IMR-90 (cell line): ENCODE measurements around the gene PARP1. TPM values are rescaled to one million over a fixed set of nuclear protein-coding genes. Genes with fewer than 3 reads are reported as not detected.

ENCODE experiments used
- ATAC-seq: fragments of 200-7000 bp; cut with Tn5 transposase; 2 replicates; pipeline ENCODE4 v1.9.1; 2020; ENCODE audit warnings: low read depth, mild to moderate bottlenecking, moderate library complexity
- BruUV-seq: library from RNA; stranded (reverse); fragments of 400-500 nt; replicated peaks from 2 replicates; lab custom pipeline; 2021; lab: Mats Ljungman, UMichigan
- CTCF ChIA-PET: fragments of 300-600 bp; formaldehyde crosslinking; extraction: SDS; loops from one replicate; lab custom pipeline; 2021; ENCODE audit warnings: antibody characterized with exemption; lab: Yijun Ruan, JAX
- POLR2A ChIA-PET: fragments of 300-600 bp; sonication (Branson Sonifier 250); formaldehyde crosslinking; loops from one replicate; lab custom pipeline; 2022; ENCODE audit warnings: antibody characterized with exemption; ENCODE audit not compliant: unreplicated experiment; lab: Charles Lee
- DNase-seq: peaks from one replicate; pipeline ENCODE4 v3.0.0; 2013
- H2AFZ ChIP-seq: replicated peaks from 2 replicates; pipeline ENCODE3; 2013; ENCODE audit warnings: low read length, mild to moderate bottlenecking; ENCODE audit not compliant: poor library complexity
- H2AK5ac ChIP-seq: 2 replicates; pipeline ENCODE4 v1.6.1; 2013; ENCODE audit warnings: low read depth, low read length, inconsistent platforms
- H2AK9ac ChIP-seq: replicated peaks from 2 replicates; pipeline ENCODE3; 2013; ENCODE audit warnings: mild to moderate bottlenecking, low read depth, low read length, moderate library complexity; ENCODE audit not compliant: poor library complexity
- H2BK120ac ChIP-seq: 2 replicates; pipeline ENCODE4 v1.6.1; 2013; ENCODE audit warnings: low read depth, low read length, inconsistent platforms
- H2BK15ac ChIP-seq: 3 replicates; pipeline ENCODE4 v1.6.1; 2013; ENCODE audit warnings: low read depth, low read length, inconsistent platforms
- H2BK20ac ChIP-seq: 2 replicates; pipeline ENCODE4 v1.6.1; 2013; ENCODE audit warnings: low read depth, mild to moderate bottlenecking, inconsistent platforms, low read length, moderate library complexity
- H2BK5ac ChIP-seq: 2 replicates; pipeline ENCODE4 v1.6.1; 2013; ENCODE audit warnings: mild to moderate bottlenecking, low read depth, low read length, inconsistent platforms; ENCODE audit not compliant: poor library complexity, severe bottlenecking
- H3K14ac ChIP-seq: replicated peaks from 2 replicates; pipeline ENCODE4 v1.6.1; 2013; ENCODE audit warnings: low read depth, low read length, inconsistent platforms
- H3K18ac ChIP-seq: 2 replicates; pipeline ENCODE4 v1.6.1; 2013; ENCODE audit warnings: low read depth, low read length, control low read depth
- H3K23ac ChIP-seq: 2 replicates; pipeline ENCODE4 v1.6.1; 2013; ENCODE audit warnings: low read depth, low read length, inconsistent platforms
- H3K27ac ChIP-seq: 2 replicates; pipeline ENCODE4 v1.5.1; 2013; ENCODE audit warnings: mild to moderate bottlenecking, control low read depth, low read length; ENCODE audit not compliant: insufficient read depth
- H3K27me3 ChIP-seq: 2 replicates; pipeline ENCODE4 v1.6.1; 2013; ENCODE audit warnings: low read length; ENCODE audit not compliant: control insufficient read depth, insufficient read depth
- H3K36me3 ChIP-seq: 2 replicates; pipeline ENCODE4 v1.6.1; 2013; ENCODE audit warnings: low read length, mixed read lengths; ENCODE audit not compliant: control insufficient read depth, insufficient read depth
- H3K4ac ChIP-seq: 2 replicates; pipeline ENCODE4 v1.6.1; 2013; ENCODE audit warnings: low read depth, low read length, inconsistent platforms
- H3K4me1 ChIP-seq: 2 replicates; pipeline ENCODE4 v1.6.1; 2013; ENCODE audit warnings: low read length, mixed read lengths; ENCODE audit not compliant: control insufficient read depth, insufficient read depth
- H3K4me2 ChIP-seq: 2 replicates; pipeline ENCODE4 v1.6.1; 2013; ENCODE audit warnings: low read depth, mild to moderate bottlenecking, control low read depth, low read length, moderate library complexity
- H3K4me3 ChIP-seq: 2 replicates; pipeline ENCODE4 v1.5.1; 2013; ENCODE audit warnings: low read depth, mild to moderate bottlenecking, control low read depth, low read length, moderate library complexity; ENCODE audit not compliant: insufficient read depth
- H3K56ac ChIP-seq: 2 replicates; pipeline ENCODE4 v1.6.1; 2013; ENCODE audit warnings: low read length, inconsistent platforms; ENCODE audit not compliant: insufficient read depth; ENCODE audit errors: extremely low read depth
- H3K79me1 ChIP-seq, 2 experiments: 2 replicates each; pipeline ENCODE4 v1.6.1; 2013; ENCODE audit warnings: low read length in 2 of 2, inconsistent platforms in 1 of 2, low read depth in 1 of 2
- H3K9ac ChIP-seq: 2 replicates; pipeline ENCODE4 v1.6.1; 2013; ENCODE audit warnings: low read depth, low read length, control low read depth
- H3K9me1 ChIP-seq: 2 replicates; pipeline ENCODE4 v1.6.1; 2013; ENCODE audit warnings: low read length, inconsistent platforms; ENCODE audit not compliant: insufficient read depth
- H3K9me3 ChIP-seq: 2 replicates; pipeline ENCODE4 v1.6.1; 2013; ENCODE audit warnings: low read length; ENCODE audit not compliant: control insufficient read depth, insufficient read depth
- H4K20me1 ChIP-seq: 2 replicates; pipeline ENCODE4 v1.6.1; 2013; ENCODE audit warnings: low read length, inconsistent platforms; ENCODE audit not compliant: insufficient read depth
- H4K5ac ChIP-seq: 2 replicates; pipeline ENCODE4 v1.6.1; 2013; ENCODE audit warnings: mild to moderate bottlenecking, low read depth, low read length, control low read depth
- H4K8ac ChIP-seq, 2 experiments: 2 replicates each; pipeline ENCODE4 v1.6.1; 2013; ENCODE audit warnings: low read depth in 2 of 2, low read length in 2 of 2, control low read depth in 1 of 2, inconsistent platforms in 1 of 2
- H4K91ac ChIP-seq: 2 replicates; pipeline ENCODE4 v1.6.1; 2013; ENCODE audit warnings: low read depth, low read length, inconsistent platforms; ENCODE audit not compliant: insufficient read depth
- BHLHE40 ChIP-seq: fragments of 150-350 bp; IDR thresholded peaks from 2 replicates; pipeline ENCODE4 v1.6.1; 2016; ENCODE audit warnings: mild to moderate bottlenecking, low read depth, low read length
- CEBPB ChIP-seq: IDR thresholded peaks from 2 replicates; pipeline ENCODE4 v1.6.1; 2012; ENCODE audit warnings: low read depth, low read length, improper control_type of control experiment
- CHD1 ChIP-seq: IDR thresholded peaks from 2 replicates; pipeline ENCODE4 v1.6.1; 2012; ENCODE audit warnings: low read depth, low read length, improper control_type of control experiment
- MAFK ChIP-seq: IDR thresholded peaks from 2 replicates; pipeline ENCODE4 v1.6.1; 2012; ENCODE audit warnings: low read depth, low read length, improper control_type of control experiment
- MAZ ChIP-seq: IDR thresholded peaks from 2 replicates; pipeline ENCODE4 v1.6.1; 2012; ENCODE audit warnings: low read depth, mild to moderate bottlenecking, low read length, improper control_type of control experiment, moderate library complexity, borderline replicate concordance
- MXI1 ChIP-seq: IDR thresholded peaks from 2 replicates; pipeline ENCODE4 v1.6.1; 2012; ENCODE audit warnings: low read depth, mild to moderate bottlenecking, low read length, moderate library complexity, borderline replicate concordance
- NFE2L2 ChIP-seq: fragments of 150-350 bp; IDR thresholded peaks from 2 replicates; pipeline ENCODE4 v1.6.1; 2016; ENCODE audit warnings: low read depth, mild to moderate bottlenecking, low read length
- POLR2A ChIP-seq: IDR thresholded peaks from 2 replicates; pipeline ENCODE4 v1.6.1; 2012; ENCODE audit warnings: mild to moderate bottlenecking, low read depth, low read length
- RAD21 ChIP-seq: IDR thresholded peaks from 2 replicates; pipeline ENCODE4 v1.6.1; 2012; ENCODE audit warnings: low read length, improper control_type of control experiment
- RCOR1 ChIP-seq: IDR thresholded peaks from 2 replicates; pipeline ENCODE4 v1.6.1; 2012; ENCODE audit warnings: mild to moderate bottlenecking, low read length, improper control_type of control experiment; ENCODE audit not compliant: insufficient replicate concordance
- RFX5 ChIP-seq: IDR thresholded peaks from 2 replicates; pipeline ENCODE4 v1.8.0; 2012; ENCODE audit warnings: low read depth, mild to moderate bottlenecking, low read length, moderate library complexity
- SMC3 ChIP-seq: fragments of 150-350 bp; IDR thresholded peaks from 2 replicates; pipeline ENCODE4 v1.6.1; 2016; ENCODE audit warnings: low read depth, mild to moderate bottlenecking, antibody characterized with exemption, low read length, moderate library complexity
- USF2 ChIP-seq: fragments of 150-350 bp; IDR thresholded peaks from 2 replicates; pipeline ENCODE4 v1.6.1; 2017; ENCODE audit warnings: mild to moderate bottlenecking, antibody characterized with exemption, low read length, low read depth
- WGBS, 2 experiments: methylation state at CpG; one replicate each; pipeline versions ENCODE4 v1.1.5 to v1.1.7; 2013; ENCODE audit warnings: missing lambda C conversion rate in 2 of 2; ENCODE audit not compliant: insufficient read length in 1 of 2; ENCODE audit errors: extremely low coverage in 2 of 2; 5-methylcytosine and 5-hydroxymethylcytosine counted together
- dilution Hi-C: fragments of 300-500 bp; cut with HindIII; formaldehyde crosslinking; loops from one replicate; pipeline ENCODE4 v1.14.3; 2018; ENCODE audit warnings: low sequenced_read_pairs; ENCODE audit not compliant: unreplicated experiment
- in situ Hi-C: fragments of 300-500 bp; cut with MboI; formaldehyde crosslinking; loops from 3 replicates; pipeline ENCODE4 v1.14.3; 2019; ENCODE audit warnings: low sequenced_read_pairs, inconsistent platforms, mixed read lengths
- intact Hi-C: fragments of 100-400 bp; cut with micrococcal nuclease; formaldehyde crosslinking; loops from 2 replicates; pipeline ENCODE4 v1.10.0; 2022
- polyA plus RNA-seq, 3 experiments: library from polyadenylated mRNA; depleted of rRNA; stranded (reverse); fragments of >200 nt; gene quantifications; 2 replicates each; pipeline ENCODE4 v1.2.3, GENCODE V29; 2012; ENCODE audit warnings: low replicate concordance in 1 of 3
- total RNA-seq: library from RNA; depleted of rRNA; stranded (reverse); fragments of >200 nt; gene quantifications from 2 replicates; pipeline ENCODE4 v1.2.3, GENCODE V29; 2012

PARP1 gene
- total and polyA plus RNA-seq, 2 of the 4 experiments (the other 2 are of a cell fraction): 86.5 to 105 TPM

GRCh38 chr1:226407497-226408284 lies at the start of gene PARP1 (continued):
- TF ChIP-seq RCOR1 (no peak), RFX5 (no peak), NFE2L2 (no peak), CEBPB (no peak), MXI1 (peak; percentile 92)

GRCh38 chr1:226457307-226457712 lies 49.4 kb upstream of the PARP1 start:
- DNase-seq (no peak), ATAC-seq (no peak)
- H2BK5ac ChIP-seq: no peak overlapping the region
- no peak overlapping the region for H4K91ac ChIP-seq
- H3K4me3 ChIP-seq: no peak overlapping the region
- no peaks in the 10 kb centered on the region for H3K79me1 ChIP-seq
- TF ChIP-seq BHLHE40 (no peak), MAZ (no peak), RFX5 (no peak), MXI1 (no peak), MAFK (no peak), RCOR1 (no peak), USF2 (no peak), CHD1 (no peak), NFE2L2 (no peak), POLR2A (no peak), SMC3 (no peak), RAD21 (no peak)
- H2BK20ac ChIP-seq: no peak overlapping the region
- H2AFZ ChIP-seq: no peak overlapping the region
- no peak overlapping the region for H3K4me2 ChIP-seq
- H3K36me3 ChIP-seq: no peaks in the 10 kb centered on the region
- H4K5ac ChIP-seq: no peak overlapping the region
- POLR2A ChIA-PET: no interaction called here
- H3K27ac ChIP-seq: no peak overlapping the region
- no peak overlapping the region for H3K9ac ChIP-seq
- H4K20me1 ChIP-seq: no peaks in the 10 kb centered on the region
- H2AK9ac ChIP-seq: no peak overlapping the region
- no peak overlapping the region for H3K56ac ChIP-seq
- H2AK5ac ChIP-seq: no peak overlapping the region
- no peak overlapping the region for H2BK15ac ChIP-seq
- H3K9me1 ChIP-seq: no peaks in the 10 kb centered on the region
- no TSS peak for BruUV-seq
- intact Hi-C loops: no loop called here
- no peaks in the 10 kb centered on the region for H3K4me1 ChIP-seq
- dilution Hi-C loops: no loop called here
- 50% methylated on average over 4 of the region's 14 CpGs; no CpG with 5 or more reads in 1 of the 2 experiments for WGBS, 2 experiments
- H3K23ac ChIP-seq: no peak overlapping the region
- no peak overlapping the region for H3K18ac ChIP-seq
- H4K8ac ChIP-seq: no peak overlapping the region
- H2BK120ac ChIP-seq: no peak overlapping the region
- in situ Hi-C loops: no loop called here
- no peak overlapping the region for H3K14ac ChIP-seq
- peaks cover 13% of the 10 kb centered on the region for H3K27me3 ChIP-seq
- CTCF ChIA-PET: no interaction called here
- H3K4ac ChIP-seq: no peak overlapping the region
- H3K9me3 ChIP-seq: peaks cover 3% of the 10 kb centered on the region
